ENCODE measurements around the gene COL18A1.

The COL18A1 gene

GRCh38 chr21:45468971-45469272 is 64.0 kb downstream of the COL18A1 start:
- no peak for DNase-seq (ENCODE audit: low read depth)

GRCh38 chr21:45469273-45470086 is 64.5 kb downstream of the COL18A1 start:
- DNase-seq (ENCODE audit: low read depth), result no peak

- no peak for DNase-seq (ENCODE audit: low read depth)
These were observed 65.1 kb downstream of the COL18A1 start for GRCh38 chr21:45470087-45470515.

GRCh38 chr21:45470773-45471524 is 66.0 kb downstream of the COL18A1 start:
- DNase-seq (ENCODE audit: low read depth), result no peak

- no peak for DNase-seq (ENCODE audit: low read depth)
These were observed 66.7 kb downstream of the COL18A1 start for GRCh38 chr21:45471525-45472221.

- DNase-seq (ENCODE audit: low read depth), result no peak
These were observed 67.7 kb downstream of the COL18A1 start for GRCh38 chr21:45472445-45473365.

- no peak for DNase-seq (ENCODE audit: low read depth)
These were observed 68.7 kb downstream of the COL18A1 start for GRCh38 chr21:45473496-45474322.

- no peak for DNase-seq (ENCODE audit: low read depth)
These were observed 69.5 kb downstream of the COL18A1 start for GRCh38 chr21:45474323-45474950.

- DNase-seq (ENCODE audit: low read depth), result no peak
These were observed 70.2 kb downstream of the COL18A1 start for GRCh38 chr21:45475004-45475685.

GRCh38 chr21:45475797-45476570 is 71.0 kb downstream of the COL18A1 start:
- no peak for DNase-seq (ENCODE audit: low read depth)

- DNase-seq (ENCODE audit: low read depth), result no peak
These were observed 71.6 kb downstream of the COL18A1 start for GRCh38 chr21:45476582-45476981.

- no peak for DNase-seq (ENCODE audit: low read depth)
These were observed 72.5 kb downstream of the COL18A1 start for GRCh38 chr21:45477176-45478114.

GRCh38 chr21:45478115-45478801 is 73.3 kb downstream of the COL18A1 start:
- peak; percentile 57 for DNase-seq (ENCODE audit: low read depth)

- no peak for DNase-seq (ENCODE audit: low read depth)
These were observed 74.1 kb downstream of the COL18A1 start for GRCh38 chr21:45478816-45479669.

GRCh38 chr21:45479691-45480675 is 75.0 kb downstream of the COL18A1 start:
- DNase-seq (ENCODE audit: low read depth), result no peak
